Stomach (tissue), 4 donors: ENCODE measurements around the gene PCNX1.

Source experiments
- CTCF ChIP-seq, 7 experiments: fragments of 450-650 bp in 4 of 7; fragments of 200-600 bp in 3 of 7; sonication (generic) in 3 of 7; IDR thresholded peaks; one replicate each; pipeline ENCODE4 v1.5.1; 2016 to 2019; ENCODE audit warnings: antibody characterized with exemption in 7 of 7, control low read depth in 2 of 7, mild to moderate bottlenecking in 1 of 7
- POLR2A ChIP-seq, 4 donors: fragments of 450-650 bp; IDR thresholded peaks; one replicate each; pipeline ENCODE4 v1.6.1; 2016; ENCODE audit warnings: antibody characterized with exemption in 4 of 4, control low read depth in 2 of 4, mild to moderate bottlenecking in 1 of 4, moderate library complexity in 1 of 4

- TF ChIP-seq POLR2A (IDR thresholded peaks at IDR 0.05) (no peak), CTCF (IDR thresholded peaks at IDR 0.05) (no peak)
These were observed 216.4 kb downstream of the PCNX1 start for GRCh38 chr14:71123579-71124135.
